ENCODE results near the gene CLDN7.

Gene CLDN7

GRCh38 chr17:7215136-7215638 lies 47.1 kb downstream of the CLDN7 start:
- no peak for ATAC-seq
- TF ChIP-seq CSRNP3 (CRISPR knock-in tag; IDR thresholded peaks at IDR 0.05) (no peak), ARNTL (CRISPR knock-in tag; IDR thresholded peaks at IDR 0.05; ENCODE audit: borderline replicate concordance, low read depth) (no peak), ZNF8 (CRISPR knock-in tag; IDR thresholded peaks at IDR 0.05) (no peak), RARB (CRISPR knock-in tag; IDR thresholded peaks at IDR 0.05) (no peak), TOX (CRISPR knock-in tag; IDR thresholded peaks at IDR 0.05; ENCODE audit: borderline replicate concordance) (no peak), BACH2 (CRISPR knock-in tag; IDR thresholded peaks at IDR 0.05; ENCODE audit: borderline replicate concordance) (no peak), POU6F1 (CRISPR knock-in tag; IDR thresholded peaks at IDR 0.05; ENCODE audit: borderline replicate concordance, low read depth) (no peak), TSHZ2 (CRISPR knock-in tag; IDR thresholded peaks at IDR 0.05) (no peak), ZFP30 (CRISPR knock-in tag; IDR thresholded peaks at IDR 0.05) (no peak), CSDC2 (CRISPR knock-in tag; IDR thresholded peaks at IDR 0.05) (no peak), GLIS3 (CRISPR knock-in tag; IDR thresholded peaks at IDR 0.05) (no peak), ZNF565 (CRISPR knock-in tag; conservative IDR thresholded peaks at IDR 0.05; ENCODE audit: low read depth) (no peak), ZFP3 (CRISPR knock-in tag; IDR thresholded peaks at IDR 0.05) (no peak), TCF4 (CRISPR knock-in tag; IDR thresholded peaks at IDR 0.05; ENCODE audit: borderline replicate concordance) (no peak), PPARA (CRISPR knock-in tag; IDR thresholded peaks at IDR 0.05; ENCODE audit: borderline replicate concordance) (no peak), ESRRG (CRISPR knock-in tag; IDR thresholded peaks at IDR 0.05) (no peak), PATZ1 (CRISPR knock-in tag; IDR thresholded peaks at IDR 0.05; ENCODE audit: borderline replicate concordance) (no peak)

GRCh38 chr17:7214300-7215135 lies 47.8 kb downstream of the CLDN7 start:
- peak; percentile 87 for ATAC-seq

More at GRCh38 chr17:7214300-7215135, 47.8 kb downstream of the CLDN7 start:
- TF ChIP-seq ESRRG (CRISPR knock-in tag; IDR thresholded peaks at IDR 0.05) = no peak
- TF ChIP-seq TCF4 (CRISPR knock-in tag; IDR thresholded peaks at IDR 0.05; ENCODE audit: borderline replicate concordance) = no peak
- no peak for TF ChIP-seq PPARA (CRISPR knock-in tag; IDR thresholded peaks at IDR 0.05; ENCODE audit: borderline replicate concordance)
- TF ChIP-seq ZFP3 (CRISPR knock-in tag; IDR thresholded peaks at IDR 0.05) = no peak
- TF ChIP-seq RARB (CRISPR knock-in tag; IDR thresholded peaks at IDR 0.05) = no peak
- TF ChIP-seq GLIS3 (CRISPR knock-in tag; IDR thresholded peaks at IDR 0.05) = no peak
- TF ChIP-seq PATZ1 (CRISPR knock-in tag; IDR thresholded peaks at IDR 0.05; ENCODE audit: borderline replicate concordance) = no peak
- no peak for TF ChIP-seq CSDC2 (CRISPR knock-in tag; IDR thresholded peaks at IDR 0.05)
- no peak for TF ChIP-seq SNAI2 (CRISPR knock-in tag; IDR thresholded peaks at IDR 0.05)
- no peak for TF ChIP-seq TSHZ2 (CRISPR knock-in tag; IDR thresholded peaks at IDR 0.05)
- no peak for TF ChIP-seq CREB5 (CRISPR knock-in tag; IDR thresholded peaks at IDR 0.05; ENCODE audit: low read depth)
- TF ChIP-seq ISL1 (CRISPR knock-in tag; IDR thresholded peaks at IDR 0.05) = no peak
- no peak for TF ChIP-seq TOX (CRISPR knock-in tag; IDR thresholded peaks at IDR 0.05; ENCODE audit: borderline replicate concordance)
- TF ChIP-seq OSR1 (CRISPR knock-in tag; IDR thresholded peaks at IDR 0.05) = no peak
- no peak for TF ChIP-seq ZFP30 (CRISPR knock-in tag; IDR thresholded peaks at IDR 0.05)
- TF ChIP-seq ARNTL (CRISPR knock-in tag; IDR thresholded peaks at IDR 0.05; ENCODE audit: borderline replicate concordance, low read depth) = no peak

All from SK-N-SH treated with all-trans-retinoic acid at 6 μM for 48 hours (cell line).